Chondrocyte (in vitro differentiated cells): ENCODE measurements around the gene SPN. TPM values are rescaled to one million over a fixed set of nuclear protein-coding genes. Genes with fewer than 3 reads are reported as not detected.
"Not testable (repeated sequence)": the region's sequence is repeated elsewhere in the genome, so short reads cannot be mapped to it uniquely, and the experiment has no call there.

ENCODE experiments used
- DNase-seq: peaks from one replicate; pipeline ENCODE4 v3.0.0; 2021; ENCODE audit warnings: mixed read lengths, low spot score
- H3K27ac Mint-ChIP-seq: one replicate; pipeline ENCODE4 v1.8.0; 2021; ENCODE audit warnings: mild to moderate bottlenecking, moderate library complexity, mixed read lengths; ENCODE audit not compliant: unreplicated experiment
- H3K27me3 Mint-ChIP-seq: 2 replicates; pipeline ENCODE4 v1.8.0; 2021; ENCODE audit warnings: low read depth, mixed read lengths
- H3K36me3 Mint-ChIP-seq: 2 replicates; pipeline ENCODE4 v1.8.0; 2021; ENCODE audit warnings: low read depth, mixed read lengths
- H3K4me1 Mint-ChIP-seq: 2 replicates; pipeline ENCODE4 v1.8.0; 2021; ENCODE audit warnings: low read depth, mild to moderate bottlenecking, mixed read lengths
- H3K4me3 Mint-ChIP-seq: one replicate; pipeline ENCODE4 v1.8.0; 2021; ENCODE audit warnings: mild to moderate bottlenecking, moderate library complexity, mixed read lengths; ENCODE audit not compliant: unreplicated experiment
- H3K9me3 Mint-ChIP-seq: 2 replicates; pipeline ENCODE4 v1.8.0; 2021; ENCODE audit warnings: low read depth, mixed read lengths
- total RNA-seq: library from RNA; stranded (reverse); gene quantifications from 3 replicates; pipeline ENCODE4 v1.2.1, GENCODE V29; 2021
- TF ChIP-seq, protein P1 (sequence below): fragments of 200-600 bp; sonication (generic); IDR thresholded peaks from 2 replicates; pipeline ENCODE4 v1.5.0; 2021; ENCODE audit warnings: antibody characterized with exemption, mild to moderate bottlenecking, moderate library complexity

SPN gene
- total RNA-seq, 1 donor from 2014 or later: not detected

DNA sequence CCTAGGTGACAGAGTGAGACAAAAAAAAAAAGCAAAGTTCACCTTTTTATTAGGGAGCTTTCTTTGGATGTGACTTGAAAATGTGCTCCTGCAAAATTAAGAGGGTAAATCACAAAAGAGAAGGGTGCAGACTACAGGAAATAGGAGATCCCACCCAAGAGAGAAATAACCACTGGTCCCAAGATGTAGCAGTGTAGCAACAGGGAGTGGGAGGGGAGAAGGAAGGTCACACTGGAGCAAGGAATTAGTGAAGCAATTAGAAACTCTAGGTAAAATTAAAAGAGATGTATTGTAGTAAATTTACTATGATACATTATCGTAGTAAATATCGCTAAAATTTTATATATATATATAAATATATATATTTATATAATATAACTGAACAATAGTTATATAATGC, 12.3 kb upstream of the SPN start:
- Mint-ChIP-seq H3K9me3 (no peaks in the 10 kb centered on the region), H3K36me3 (no peaks in the 10 kb centered on the region), H3K27me3 (no peaks in the 10 kb centered on the region), H3K4me1 (no peaks in the 10 kb centered on the region), H3K4me3 (no peak overlapping the region), H3K27ac (no peak overlapping the region)
- TF ChIP-seq, protein P1, sequence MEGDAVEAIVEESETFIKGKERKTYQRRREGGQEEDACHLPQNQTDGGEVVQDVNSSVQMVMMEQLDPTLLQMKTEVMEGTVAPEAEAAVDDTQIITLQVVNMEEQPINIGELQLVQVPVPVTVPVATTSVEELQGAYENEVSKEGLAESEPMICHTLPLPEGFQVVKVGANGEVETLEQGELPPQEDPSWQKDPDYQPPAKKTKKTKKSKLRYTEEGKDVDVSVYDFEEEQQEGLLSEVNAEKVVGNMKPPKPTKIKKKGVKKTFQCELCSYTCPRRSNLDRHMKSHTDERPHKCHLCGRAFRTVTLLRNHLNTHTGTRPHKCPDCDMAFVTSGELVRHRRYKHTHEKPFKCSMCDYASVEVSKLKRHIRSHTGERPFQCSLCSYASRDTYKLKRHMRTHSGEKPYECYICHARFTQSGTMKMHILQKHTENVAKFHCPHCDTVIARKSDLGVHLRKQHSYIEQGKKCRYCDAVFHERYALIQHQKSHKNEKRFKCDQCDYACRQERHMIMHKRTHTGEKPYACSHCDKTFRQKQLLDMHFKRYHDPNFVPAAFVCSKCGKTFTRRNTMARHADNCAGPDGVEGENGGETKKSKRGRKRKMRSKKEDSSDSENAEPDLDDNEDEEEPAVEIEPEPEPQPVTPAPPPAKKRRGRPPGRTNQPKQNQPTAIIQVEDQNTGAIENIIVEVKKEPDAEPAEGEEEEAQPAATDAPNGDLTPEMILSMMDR: no peak
- no peak for DNase-seq

GRCh38 chr16:29651774-29652349, 11.2 kb upstream of the SPN start:
- TF ChIP-seq, protein P1: no peak
- Mint-ChIP-seq H3K4me1 (no peaks in the 10 kb centered on the region), H3K9me3 (no peaks in the 10 kb centered on the region), H3K36me3 (no peaks in the 10 kb centered on the region), H3K27ac (no peak overlapping the region), H3K4me3 (no peak overlapping the region), H3K27me3 (peaks cover 3% of the 10 kb centered on the region)
- DNase-seq: no peak

- Mint-ChIP-seq H3K4me1 (no peaks in the 10 kb centered on the region), H3K4me3 (no peak overlapping the region), H3K36me3 (no peaks in the 10 kb centered on the region), H3K27ac (no peak overlapping the region), H3K9me3 (no peaks in the 10 kb centered on the region), H3K27me3 (peaks cover 4% of the 10 kb centered on the region)
- no peak for DNase-seq
- TF ChIP-seq, protein P1: no peak
Observed at GRCh38 chr16:29653471-29653870, 9.6 kb upstream of the SPN start.

- not testable (repeated sequence) for H3K27ac Mint-ChIP-seq, DNase-seq, H3K9me3 Mint-ChIP-seq, H3K27me3 Mint-ChIP-seq, H3K36me3 Mint-ChIP-seq, H3K4me3 Mint-ChIP-seq, H3K4me1 Mint-ChIP-seq
Observed at GRCh38 chr16:29653890-29654289, 9.2 kb upstream of the SPN start.

DNA sequence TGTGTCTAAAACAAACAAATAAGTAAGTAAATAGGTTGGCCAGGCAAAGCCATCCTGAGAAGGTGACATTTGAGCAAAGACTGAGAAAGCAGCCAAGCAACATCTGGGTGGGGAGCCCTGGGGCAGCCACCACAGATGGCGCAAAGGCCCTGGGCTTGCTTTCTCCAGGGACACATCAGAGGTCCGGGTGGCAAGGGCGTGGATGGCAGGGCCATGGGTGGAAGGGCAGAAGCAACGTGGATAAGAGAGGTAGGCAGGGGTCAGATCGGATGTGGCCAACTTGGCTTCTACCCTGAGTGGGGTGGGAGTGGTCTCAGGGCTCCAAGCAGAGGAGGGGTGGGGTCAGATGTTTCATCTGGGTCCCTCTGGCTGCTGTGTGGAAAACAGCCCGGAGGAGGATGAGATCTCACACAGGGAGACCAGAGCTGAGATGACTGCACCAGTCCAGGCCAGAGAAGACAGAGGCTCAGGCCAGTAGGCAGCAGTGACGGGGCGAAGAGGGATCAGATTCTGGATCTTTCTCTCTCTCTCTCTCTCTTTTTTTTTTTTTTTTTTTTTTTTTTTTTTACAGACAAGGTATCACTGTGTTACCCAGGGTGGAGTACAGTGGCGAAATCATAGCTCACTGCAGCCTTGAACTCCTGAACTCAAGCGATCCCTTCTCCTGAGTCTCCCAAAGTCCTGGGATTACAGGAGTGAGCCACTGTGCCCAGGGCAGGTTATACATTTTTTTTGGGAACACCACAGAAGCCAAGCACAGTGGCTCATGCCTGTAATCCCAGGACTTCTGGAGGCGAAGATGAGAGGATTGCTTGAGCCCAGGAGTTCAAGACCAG, 6.1 kb upstream of the SPN start:
- peaks cover 4% of the 10 kb centered on the region for H3K27me3 Mint-ChIP-seq
- no peaks in the 10 kb centered on the region for H3K9me3 Mint-ChIP-seq
- no peak overlapping the region for H3K27ac Mint-ChIP-seq
- no peak for DNase-seq
- H3K36me3 Mint-ChIP-seq: no peaks in the 10 kb centered on the region
- no peak overlapping the region for H3K4me3 Mint-ChIP-seq
- H3K4me1 Mint-ChIP-seq: no peaks in the 10 kb centered on the region
- TF ChIP-seq, protein P1: no peak
